GM03348 (cell line): ENCODE data around the gene SATL1.
"Not testable (repeated sequence)": the region's sequence is repeated elsewhere in the genome, so short reads cannot be mapped to it uniquely, and the experiment has no call there.

ENCODE experiments used
- DNase-seq: peaks from one replicate; pipeline ENCODE4 v3.0.0; 2012; ENCODE audit warnings: low spot score

The SATL1 gene

DNA sequence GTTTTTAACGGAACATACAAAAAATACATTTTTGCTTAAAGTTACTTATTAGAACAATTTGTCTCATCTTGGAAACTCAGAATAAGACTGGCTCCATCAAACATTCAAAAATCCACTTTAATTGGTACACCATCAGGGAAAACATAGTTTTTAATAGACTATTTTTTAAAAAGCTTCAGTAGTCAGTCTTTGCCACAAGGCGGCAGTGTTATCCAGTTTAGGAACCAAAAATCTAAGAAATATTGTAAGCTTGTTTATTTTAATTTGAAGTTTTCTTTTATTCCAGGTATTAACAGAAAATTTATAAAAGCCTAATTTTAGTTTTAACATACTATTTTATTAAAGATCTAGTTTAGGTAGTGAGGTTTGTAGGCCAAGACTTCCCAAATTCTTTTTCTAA is 132.2 kb downstream of the SATL1 start:
- DNase-seq: peak; percentile 7

DNA sequence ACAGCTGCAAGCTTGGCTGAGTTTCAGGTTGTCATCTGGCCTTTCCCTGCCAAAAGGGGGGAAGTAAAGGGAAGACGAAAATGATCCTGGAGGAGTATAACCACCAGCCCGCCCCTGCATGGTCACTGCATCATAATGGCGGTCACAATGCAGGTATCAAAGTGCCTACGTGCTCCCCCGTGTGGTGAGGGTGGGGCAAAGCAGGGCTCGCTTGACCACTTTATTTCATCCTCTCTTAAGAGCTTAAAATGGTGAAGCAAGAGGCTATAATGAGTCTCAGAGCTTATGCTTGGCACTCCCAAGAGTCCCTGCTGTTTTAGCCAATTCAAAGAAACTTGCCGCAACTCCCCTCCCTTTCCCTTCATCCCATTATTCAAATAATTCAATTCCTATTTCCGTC is 134.3 kb downstream of the SATL1 start:
- DNase-seq: no peak

DNA sequence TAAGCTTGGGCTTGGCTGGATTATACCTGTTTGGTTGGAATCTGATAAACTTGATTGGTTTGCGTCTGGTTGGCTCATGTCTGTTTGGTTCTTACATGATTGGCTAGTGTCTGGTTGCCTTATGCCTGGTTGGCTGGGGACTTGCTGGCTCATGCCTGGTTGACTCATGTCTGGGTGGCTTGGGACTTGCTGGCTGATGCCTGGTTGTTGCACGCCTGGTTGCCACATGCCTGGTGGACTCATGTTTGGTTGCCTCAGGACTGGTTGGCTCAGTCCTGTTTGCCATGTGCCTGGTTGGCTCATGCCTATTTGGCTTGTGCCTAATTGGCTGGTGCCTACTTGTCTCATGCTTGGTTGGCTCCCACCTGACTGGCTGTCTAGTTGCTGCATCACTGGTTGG is 135.4 kb downstream of the SATL1 start:
- no peak for DNase-seq

DNA sequence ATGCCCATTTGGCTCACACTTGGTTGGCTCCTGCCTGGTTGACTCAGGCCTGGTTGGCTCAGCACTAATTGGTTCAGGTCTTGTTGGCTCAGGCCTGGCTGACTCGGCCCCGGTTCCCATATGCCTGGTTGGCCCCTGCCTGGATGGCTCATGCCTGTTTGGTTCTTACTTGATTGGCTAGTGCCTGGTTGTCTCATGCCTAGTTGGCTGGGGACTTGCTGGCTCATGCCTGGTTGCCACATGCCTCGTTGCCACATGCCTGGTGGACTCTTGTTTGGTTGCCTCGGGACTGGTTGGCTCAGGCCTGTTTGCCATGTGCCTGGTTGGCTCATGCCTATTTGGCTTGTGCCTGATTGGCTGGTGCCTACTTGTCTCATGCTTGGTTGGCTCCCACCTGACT is 136.2 kb downstream of the SATL1 start:
- DNase-seq: no peak

DNA sequence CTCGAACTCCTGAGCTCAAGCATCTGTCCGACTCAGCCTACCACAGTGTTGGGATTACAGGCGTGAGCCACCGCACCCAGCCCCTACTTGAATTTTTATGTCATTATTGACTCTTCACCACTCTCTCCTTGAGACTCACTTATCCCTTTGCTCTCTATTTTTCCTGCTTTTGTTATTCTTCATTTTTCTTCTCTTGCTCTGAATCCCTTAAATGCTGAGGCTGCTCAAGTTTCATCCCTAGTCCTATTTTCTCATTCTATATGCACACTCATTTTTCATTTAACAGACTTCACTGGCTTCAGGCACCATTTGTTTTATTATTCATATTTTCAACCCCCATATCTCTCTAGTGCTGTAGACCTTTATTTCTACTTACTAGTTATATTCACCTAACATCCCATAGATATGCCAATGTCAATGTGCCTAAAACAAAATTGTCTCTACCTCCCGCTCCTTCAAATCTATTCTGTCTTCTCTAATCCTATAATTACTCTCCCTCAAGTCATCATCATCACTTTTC is 154.2 kb downstream of the SATL1 start:
- no peak for DNase-seq

DNA sequence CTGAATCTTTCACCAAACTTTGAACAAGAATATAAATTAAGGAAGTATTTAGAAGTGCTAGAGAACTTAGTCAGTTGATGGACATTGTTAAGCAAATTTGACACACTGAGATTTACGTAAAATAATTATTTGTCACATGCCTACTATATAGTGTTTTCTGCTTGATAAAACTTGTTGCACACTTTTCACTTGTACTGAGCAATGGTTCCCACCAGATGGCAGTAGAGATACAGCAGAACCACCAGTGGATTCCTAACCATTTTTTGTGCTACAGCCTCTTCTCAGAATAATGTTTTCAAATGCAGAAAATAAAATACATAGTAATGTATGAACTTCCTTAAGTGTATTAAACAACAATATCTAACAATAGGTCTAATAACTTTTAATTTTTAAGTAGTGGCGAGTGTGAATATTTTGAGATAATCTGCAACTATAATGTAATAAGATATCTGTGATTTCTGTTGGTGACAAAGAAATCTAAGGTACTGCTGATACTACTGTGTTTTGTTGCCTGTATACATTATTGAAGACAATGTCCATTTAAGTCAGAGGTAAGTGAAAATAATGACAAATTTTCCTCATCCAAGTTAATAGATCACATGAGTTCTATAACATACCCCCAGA is 158.7 kb downstream of the SATL1 start:
- peak; percentile 14 for DNase-seq

DNA sequence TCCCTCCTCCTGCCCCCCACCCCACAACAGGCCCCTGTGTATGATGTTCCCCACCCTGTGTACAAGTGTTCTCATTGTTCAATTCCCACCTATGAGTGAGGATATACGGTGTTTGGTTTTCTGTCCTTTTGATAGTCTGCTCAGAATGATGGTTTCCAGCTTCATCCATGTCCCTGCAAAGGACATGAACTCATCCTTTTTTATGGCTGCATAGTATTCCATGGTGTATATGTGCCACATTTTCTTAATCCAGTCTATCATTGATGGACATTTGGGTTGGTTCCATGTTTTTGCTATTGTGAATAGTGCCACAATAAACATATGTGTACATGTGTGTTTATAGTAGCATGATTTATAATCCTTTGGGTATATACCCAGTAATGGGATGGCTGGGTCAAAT is 166.3 kb downstream of the SATL1 start:
- DNase-seq: not testable (repeated sequence)

DNA sequence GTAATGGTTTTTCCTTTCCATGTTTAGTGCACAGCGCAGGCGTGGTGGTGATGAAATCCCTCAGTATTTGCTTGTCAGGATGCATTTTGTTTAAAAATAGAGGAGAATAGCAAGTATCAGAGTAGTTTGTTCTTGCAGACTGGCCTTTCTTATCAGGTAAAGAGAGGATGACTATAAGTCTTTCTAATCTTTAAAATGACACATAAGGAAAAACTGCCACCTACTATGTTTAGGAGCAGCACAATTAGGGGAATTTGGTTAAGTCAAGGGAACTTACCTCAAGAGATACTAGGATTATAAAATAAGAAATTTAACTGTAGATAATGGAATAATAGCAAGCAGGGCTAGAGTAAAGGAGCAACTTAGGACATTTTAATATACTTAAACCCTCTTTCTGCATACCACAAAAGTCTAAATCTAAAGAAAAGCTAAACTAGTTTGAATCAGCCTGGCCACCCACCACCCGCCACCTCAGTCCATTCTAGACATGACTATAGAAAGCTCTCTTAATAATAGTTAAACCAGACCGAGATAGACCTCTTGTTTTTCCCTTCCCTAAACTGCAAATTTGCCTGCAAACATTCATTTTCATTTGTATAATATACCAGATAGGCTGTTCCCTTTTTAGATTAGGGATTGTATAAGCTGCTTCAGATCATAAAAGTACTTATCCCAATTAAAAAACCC is 177.9 kb downstream of the SATL1 start:
- no peak for DNase-seq

DNA sequence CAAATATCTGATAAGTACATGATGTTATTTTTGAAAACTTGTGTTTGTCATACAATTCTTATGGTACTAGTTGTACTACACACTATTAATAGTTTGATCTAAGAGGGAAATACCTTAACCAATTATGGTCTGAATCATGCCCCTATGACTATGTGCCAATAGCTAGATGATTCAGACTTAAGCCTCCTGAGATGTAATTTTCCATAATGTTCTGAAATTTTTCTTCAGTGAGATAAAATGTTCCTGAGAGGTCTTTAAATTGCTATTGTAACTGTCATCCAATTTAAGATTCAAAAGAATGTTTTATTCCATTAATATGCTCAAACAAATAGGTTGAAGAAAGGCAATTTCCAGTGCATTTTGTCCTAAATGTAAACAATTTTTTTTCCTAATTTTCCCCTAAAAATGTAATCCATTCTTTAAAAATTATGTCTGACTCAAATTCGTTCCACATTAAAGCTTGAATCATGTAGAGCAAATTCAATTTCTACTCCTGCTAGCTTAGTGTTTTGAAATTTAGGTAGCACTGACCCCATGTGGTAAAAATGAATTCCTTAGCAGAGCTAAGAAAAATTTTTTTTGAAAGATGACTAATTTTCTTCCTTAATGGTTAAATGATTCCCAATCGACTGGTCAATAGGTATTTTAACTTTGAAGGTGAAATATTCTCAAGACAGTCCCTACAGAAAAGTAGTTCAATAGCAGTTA is 190.8 kb downstream of the SATL1 start:
- DNase-seq: peak; percentile 15

DNA sequence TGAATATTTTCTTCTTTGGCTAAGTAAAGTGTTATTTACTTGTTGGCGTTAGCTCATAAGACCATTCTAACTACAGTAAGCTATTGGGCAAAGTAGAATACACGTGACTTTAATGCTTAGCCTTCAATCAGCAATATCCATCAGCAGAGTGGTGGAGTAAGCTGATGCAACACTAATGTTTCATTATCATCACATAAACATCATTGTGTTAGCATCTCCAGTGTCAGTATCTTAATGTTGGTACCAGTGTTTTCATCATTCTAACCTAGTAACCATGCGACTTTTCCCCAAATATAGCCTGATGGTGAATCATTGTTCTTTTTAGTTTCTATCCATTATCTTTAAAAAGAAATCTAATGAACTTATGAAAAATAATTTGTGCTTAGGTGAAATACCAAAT is 191.4 kb downstream of the SATL1 start:
- DNase-seq: no peak

DNA sequence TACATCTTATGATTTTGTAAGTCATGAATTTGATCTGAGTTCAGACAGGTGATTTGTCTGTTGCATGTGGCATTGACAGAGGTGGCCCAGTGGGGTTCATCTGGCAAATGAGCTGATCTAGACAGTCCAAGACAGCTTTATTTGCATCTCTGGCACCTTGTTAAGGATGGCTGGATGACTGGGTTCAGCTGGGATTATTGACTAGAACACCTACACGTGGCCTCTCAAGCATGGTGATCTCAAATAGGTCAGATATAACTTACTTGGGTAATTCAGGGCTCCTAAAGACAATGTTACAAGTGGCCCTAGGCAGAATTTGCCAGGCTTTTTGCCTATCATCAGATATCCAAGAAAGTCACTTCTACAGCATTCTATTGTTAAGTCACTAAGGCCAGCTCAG is 192.0 kb downstream of the SATL1 start:
- no peak for DNase-seq
